IMR-90 (cell line): Measurements from ENCODE around the gene TGFBI. TPM values are rescaled to one million over a fixed set of nuclear protein-coding genes. Genes with fewer than 3 reads are reported as not detected.

Experiments
- ATAC-seq: fragments of 200-7000 bp; cut with Tn5 transposase; 2 replicates; pipeline ENCODE4 v1.9.1; 2020; ENCODE audit warnings: low read depth, mild to moderate bottlenecking, moderate library complexity
- BruUV-seq: library from RNA; stranded (reverse); fragments of 400-500 nt; replicated peaks from 2 replicates; lab custom pipeline; 2021; lab: Mats Ljungman, UMichigan
- CTCF ChIA-PET: fragments of 300-600 bp; formaldehyde crosslinking; extraction: SDS; loops from one replicate; lab custom pipeline; 2021; ENCODE audit warnings: antibody characterized with exemption; lab: Yijun Ruan, JAX
- POLR2A ChIA-PET: fragments of 300-600 bp; sonication (Branson Sonifier 250); formaldehyde crosslinking; loops from one replicate; lab custom pipeline; 2022; ENCODE audit warnings: antibody characterized with exemption; ENCODE audit not compliant: unreplicated experiment; lab: Charles Lee
- DNase-seq: peaks from one replicate; pipeline ENCODE4 v3.0.0; 2013
- H2AFZ ChIP-seq: replicated peaks from 2 replicates; pipeline ENCODE3; 2013; ENCODE audit warnings: low read length, mild to moderate bottlenecking; ENCODE audit not compliant: poor library complexity
- H2AK5ac ChIP-seq: 2 replicates; pipeline ENCODE4 v1.6.1; 2013; ENCODE audit warnings: low read depth, low read length, inconsistent platforms
- H2AK9ac ChIP-seq: replicated peaks from 2 replicates; pipeline ENCODE3; 2013; ENCODE audit warnings: mild to moderate bottlenecking, low read depth, low read length, moderate library complexity; ENCODE audit not compliant: poor library complexity
- H2BK120ac ChIP-seq: 2 replicates; pipeline ENCODE4 v1.6.1; 2013; ENCODE audit warnings: low read depth, low read length, inconsistent platforms
- H2BK15ac ChIP-seq: 3 replicates; pipeline ENCODE4 v1.6.1; 2013; ENCODE audit warnings: low read depth, low read length, inconsistent platforms
- H2BK20ac ChIP-seq: 2 replicates; pipeline ENCODE4 v1.6.1; 2013; ENCODE audit warnings: low read depth, mild to moderate bottlenecking, inconsistent platforms, low read length, moderate library complexity
- H2BK5ac ChIP-seq: 2 replicates; pipeline ENCODE4 v1.6.1; 2013; ENCODE audit warnings: mild to moderate bottlenecking, low read depth, low read length, inconsistent platforms; ENCODE audit not compliant: poor library complexity, severe bottlenecking
- H3K14ac ChIP-seq: replicated peaks from 2 replicates; pipeline ENCODE4 v1.6.1; 2013; ENCODE audit warnings: low read depth, low read length, inconsistent platforms
- H3K18ac ChIP-seq: 2 replicates; pipeline ENCODE4 v1.6.1; 2013; ENCODE audit warnings: low read depth, low read length, control low read depth
- H3K23ac ChIP-seq: 2 replicates; pipeline ENCODE4 v1.6.1; 2013; ENCODE audit warnings: low read depth, low read length, inconsistent platforms
- H3K27ac ChIP-seq: 2 replicates; pipeline ENCODE4 v1.5.1; 2013; ENCODE audit warnings: mild to moderate bottlenecking, control low read depth, low read length; ENCODE audit not compliant: insufficient read depth
- H3K27me3 ChIP-seq: 2 replicates; pipeline ENCODE4 v1.6.1; 2013; ENCODE audit warnings: low read length; ENCODE audit not compliant: control insufficient read depth, insufficient read depth
- H3K36me3 ChIP-seq: 2 replicates; pipeline ENCODE4 v1.6.1; 2013; ENCODE audit warnings: low read length, mixed read lengths; ENCODE audit not compliant: control insufficient read depth, insufficient read depth
- H3K4ac ChIP-seq: 2 replicates; pipeline ENCODE4 v1.6.1; 2013; ENCODE audit warnings: low read depth, low read length, inconsistent platforms
- H3K4me1 ChIP-seq: 2 replicates; pipeline ENCODE4 v1.6.1; 2013; ENCODE audit warnings: low read length, mixed read lengths; ENCODE audit not compliant: control insufficient read depth, insufficient read depth
- H3K4me2 ChIP-seq: 2 replicates; pipeline ENCODE4 v1.6.1; 2013; ENCODE audit warnings: low read depth, mild to moderate bottlenecking, control low read depth, low read length, moderate library complexity
- H3K4me3 ChIP-seq: 2 replicates; pipeline ENCODE4 v1.5.1; 2013; ENCODE audit warnings: low read depth, mild to moderate bottlenecking, control low read depth, low read length, moderate library complexity; ENCODE audit not compliant: insufficient read depth
- H3K56ac ChIP-seq: 2 replicates; pipeline ENCODE4 v1.6.1; 2013; ENCODE audit warnings: low read length, inconsistent platforms; ENCODE audit not compliant: insufficient read depth; ENCODE audit errors: extremely low read depth
- H3K79me1 ChIP-seq, 2 experiments: 2 replicates each; pipeline ENCODE4 v1.6.1; 2013; ENCODE audit warnings: low read length in 2 of 2, inconsistent platforms in 1 of 2, low read depth in 1 of 2
- H3K9ac ChIP-seq: 2 replicates; pipeline ENCODE4 v1.6.1; 2013; ENCODE audit warnings: low read depth, low read length, control low read depth
- H3K9me1 ChIP-seq: 2 replicates; pipeline ENCODE4 v1.6.1; 2013; ENCODE audit warnings: low read length, inconsistent platforms; ENCODE audit not compliant: insufficient read depth
- H3K9me3 ChIP-seq: 2 replicates; pipeline ENCODE4 v1.6.1; 2013; ENCODE audit warnings: low read length; ENCODE audit not compliant: control insufficient read depth, insufficient read depth
- H4K20me1 ChIP-seq: 2 replicates; pipeline ENCODE4 v1.6.1; 2013; ENCODE audit warnings: low read length, inconsistent platforms; ENCODE audit not compliant: insufficient read depth
- H4K5ac ChIP-seq: 2 replicates; pipeline ENCODE4 v1.6.1; 2013; ENCODE audit warnings: mild to moderate bottlenecking, low read depth, low read length, control low read depth
- H4K8ac ChIP-seq, 2 experiments: 2 replicates each; pipeline ENCODE4 v1.6.1; 2013; ENCODE audit warnings: low read depth in 2 of 2, low read length in 2 of 2, control low read depth in 1 of 2, inconsistent platforms in 1 of 2
- H4K91ac ChIP-seq: 2 replicates; pipeline ENCODE4 v1.6.1; 2013; ENCODE audit warnings: low read depth, low read length, inconsistent platforms; ENCODE audit not compliant: insufficient read depth
- BHLHE40 ChIP-seq: fragments of 150-350 bp; IDR thresholded peaks from 2 replicates; pipeline ENCODE4 v1.6.1; 2016; ENCODE audit warnings: mild to moderate bottlenecking, low read depth, low read length
- CEBPB ChIP-seq: IDR thresholded peaks from 2 replicates; pipeline ENCODE4 v1.6.1; 2012; ENCODE audit warnings: low read depth, low read length, improper control_type of control experiment
- FOS ChIP-seq: fragments of 150-350 bp; IDR thresholded peaks from 2 replicates; pipeline ENCODE4 v1.6.1; 2016; ENCODE audit warnings: low read depth, low read length
- MAFK ChIP-seq: IDR thresholded peaks from 2 replicates; pipeline ENCODE4 v1.6.1; 2012; ENCODE audit warnings: low read depth, low read length, improper control_type of control experiment
- MAZ ChIP-seq: IDR thresholded peaks from 2 replicates; pipeline ENCODE4 v1.6.1; 2012; ENCODE audit warnings: low read depth, mild to moderate bottlenecking, low read length, improper control_type of control experiment, moderate library complexity, borderline replicate concordance
- NFE2L2 ChIP-seq: fragments of 150-350 bp; IDR thresholded peaks from 2 replicates; pipeline ENCODE4 v1.6.1; 2016; ENCODE audit warnings: low read depth, mild to moderate bottlenecking, low read length
- POLR2A ChIP-seq: IDR thresholded peaks from 2 replicates; pipeline ENCODE4 v1.6.1; 2012; ENCODE audit warnings: mild to moderate bottlenecking, low read depth, low read length
- RCOR1 ChIP-seq: IDR thresholded peaks from 2 replicates; pipeline ENCODE4 v1.6.1; 2012; ENCODE audit warnings: mild to moderate bottlenecking, low read length, improper control_type of control experiment; ENCODE audit not compliant: insufficient replicate concordance
- RFX5 ChIP-seq: IDR thresholded peaks from 2 replicates; pipeline ENCODE4 v1.8.0; 2012; ENCODE audit warnings: low read depth, mild to moderate bottlenecking, low read length, moderate library complexity
- SMC3 ChIP-seq: fragments of 150-350 bp; IDR thresholded peaks from 2 replicates; pipeline ENCODE4 v1.6.1; 2016; ENCODE audit warnings: low read depth, mild to moderate bottlenecking, antibody characterized with exemption, low read length, moderate library complexity
- WGBS, 2 experiments: methylation state at CpG; one replicate each; pipeline versions ENCODE4 v1.1.5 to v1.1.7; 2013; ENCODE audit warnings: missing lambda C conversion rate in 2 of 2; ENCODE audit not compliant: insufficient read length in 1 of 2; ENCODE audit errors: extremely low coverage in 2 of 2; 5-methylcytosine and 5-hydroxymethylcytosine counted together
- dilution Hi-C: fragments of 300-500 bp; cut with HindIII; formaldehyde crosslinking; loops from one replicate; pipeline ENCODE4 v1.14.3; 2018; ENCODE audit warnings: low sequenced_read_pairs; ENCODE audit not compliant: unreplicated experiment
- in situ Hi-C: fragments of 300-500 bp; cut with MboI; formaldehyde crosslinking; loops from 3 replicates; pipeline ENCODE4 v1.14.3; 2019; ENCODE audit warnings: low sequenced_read_pairs, inconsistent platforms, mixed read lengths
- intact Hi-C: fragments of 100-400 bp; cut with micrococcal nuclease; formaldehyde crosslinking; loops from 2 replicates; pipeline ENCODE4 v1.10.0; 2022
- polyA plus RNA-seq, 3 experiments: library from polyadenylated mRNA; depleted of rRNA; stranded (reverse); fragments of >200 nt; gene quantifications; 2 replicates each; pipeline ENCODE4 v1.2.3, GENCODE V29; 2012; ENCODE audit warnings: low replicate concordance in 1 of 3
- total RNA-seq: library from RNA; depleted of rRNA; stranded (reverse); fragments of >200 nt; gene quantifications from 2 replicates; pipeline ENCODE4 v1.2.3, GENCODE V29; 2012
- TF ChIP-seq, protein P1 (sequence below): conservative IDR thresholded peaks from 2 replicates; pipeline ENCODE4 v1.5.1; 2012; ENCODE audit warnings: mild to moderate bottlenecking, low read depth, low read length, improper control_type of control experiment
- TF ChIP-seq, protein P2 (sequence below): fragments of 150-350 bp; IDR thresholded peaks from 2 replicates; pipeline ENCODE4 v1.6.1; 2017; ENCODE audit warnings: mild to moderate bottlenecking, antibody characterized with exemption, low read length, low read depth
- TF ChIP-seq, protein P3 (sequence below): fragments of 150-350 bp; IDR thresholded peaks from 2 replicates; pipeline ENCODE4 v1.6.1; 2016; ENCODE audit warnings: low read depth, mild to moderate bottlenecking, low read length, moderate library complexity, borderline replicate concordance

TGFBI gene
- total and polyA plus RNA-seq, 2 of the 4 experiments (the other 2 are of a cell fraction): 618 to 1,551 TPM

DNA sequence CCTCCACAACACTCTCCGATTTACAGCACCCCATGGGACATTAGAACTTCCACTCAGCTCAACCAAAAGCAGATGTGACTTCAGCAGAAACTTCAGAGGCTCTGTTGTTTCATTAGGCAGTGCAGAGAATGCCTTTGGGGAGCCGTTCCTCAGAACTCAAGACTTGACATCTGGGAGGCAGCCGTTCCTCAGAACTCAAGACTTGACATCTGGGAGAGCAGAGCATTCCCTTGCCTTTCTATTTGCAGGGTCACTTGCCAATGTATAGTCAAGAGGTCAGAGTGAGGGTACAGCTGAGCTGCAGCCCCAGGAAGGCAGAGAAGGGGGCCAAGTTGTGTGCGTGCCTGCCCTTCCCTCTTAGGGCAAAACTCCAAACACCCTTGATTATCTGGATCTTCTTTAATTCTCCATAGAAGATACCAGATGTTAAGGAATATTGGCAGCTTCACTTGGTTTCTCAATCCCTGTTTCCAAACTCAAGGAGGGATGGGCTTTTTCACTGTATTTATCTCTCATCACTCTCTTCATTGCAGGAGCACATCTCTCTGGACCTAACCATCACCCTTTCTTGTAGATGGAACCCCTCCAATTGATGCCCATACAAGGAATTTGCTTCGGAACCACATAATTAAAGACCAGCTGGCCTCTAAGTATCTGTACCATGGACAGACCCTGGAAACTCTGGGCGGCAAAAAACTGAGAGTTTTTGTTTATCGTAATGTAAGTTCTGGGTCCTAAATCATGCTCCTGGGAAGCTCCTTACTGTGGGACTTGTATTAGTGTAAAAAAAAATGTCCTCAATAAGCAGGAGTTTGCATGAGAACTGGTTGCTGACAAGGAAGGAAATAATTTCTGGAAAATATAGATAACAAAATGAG lies 25.6 kb downstream of the TGFBI start:
- dilution Hi-C loops: no loop called here
- peak overlapping the region; percentile 83 for H4K91ac ChIP-seq
- peak overlapping the region; percentile 17 for H2AFZ ChIP-seq
- H3K79me1 ChIP-seq: peaks cover 12 to 41% of the 10 kb centered on the region in 2 experiments; a peak in 3 of 4 replicates
- peak overlapping the region; percentile 39 for H3K23ac ChIP-seq
- H2BK5ac ChIP-seq: peak overlapping the region; percentile 92
- DNase-seq: peak; percentile 49
- H3K14ac ChIP-seq: peak overlapping the region; percentile 68
- no peaks in the 10 kb centered on the region for H3K27me3 ChIP-seq
- H2AK9ac ChIP-seq: peak overlapping the region; percentile 74
- H3K4me2 ChIP-seq: 0 out of 2 replicates have a peak overlapping the region, but pooled peaks have one; percentile 3
- POLR2A ChIA-PET: no interaction called here
- no peak for ATAC-seq
- H3K18ac ChIP-seq: peak overlapping the region; percentile 89
- no TSS peak for BruUV-seq
- H4K8ac ChIP-seq: peak overlapping the region; percentile 81 to 92
- peak overlapping the region; percentile 40; the same call in 2 of the 3 replicates for H2BK15ac ChIP-seq
- peak overlapping the region; percentile 83 for H2BK120ac ChIP-seq
- peak overlapping the region; percentile 21 for H3K9ac ChIP-seq
- peak overlapping the region; percentile 89 for H3K27ac ChIP-seq
- peaks cover 73% of the 10 kb centered on the region for H3K36me3 ChIP-seq
- peak overlapping the region; percentile 62 for H4K5ac ChIP-seq
- peak overlapping the region; percentile 90 for H2AK5ac ChIP-seq
- peak overlapping the region; percentile 89 for H3K4ac ChIP-seq
- H3K4me3 ChIP-seq: no peak overlapping the region
- peak overlapping the region; percentile 82 for H2BK20ac ChIP-seq
- H3K9me3 ChIP-seq: no peaks in the 10 kb centered on the region
- in situ Hi-C loops: no loop called here
- peak overlapping the region; percentile 60 for H3K56ac ChIP-seq
- TF ChIP-seq CEBPB: no peak
- no peak for TF ChIP-seq RFX5
- TF ChIP-seq, protein P1, sequence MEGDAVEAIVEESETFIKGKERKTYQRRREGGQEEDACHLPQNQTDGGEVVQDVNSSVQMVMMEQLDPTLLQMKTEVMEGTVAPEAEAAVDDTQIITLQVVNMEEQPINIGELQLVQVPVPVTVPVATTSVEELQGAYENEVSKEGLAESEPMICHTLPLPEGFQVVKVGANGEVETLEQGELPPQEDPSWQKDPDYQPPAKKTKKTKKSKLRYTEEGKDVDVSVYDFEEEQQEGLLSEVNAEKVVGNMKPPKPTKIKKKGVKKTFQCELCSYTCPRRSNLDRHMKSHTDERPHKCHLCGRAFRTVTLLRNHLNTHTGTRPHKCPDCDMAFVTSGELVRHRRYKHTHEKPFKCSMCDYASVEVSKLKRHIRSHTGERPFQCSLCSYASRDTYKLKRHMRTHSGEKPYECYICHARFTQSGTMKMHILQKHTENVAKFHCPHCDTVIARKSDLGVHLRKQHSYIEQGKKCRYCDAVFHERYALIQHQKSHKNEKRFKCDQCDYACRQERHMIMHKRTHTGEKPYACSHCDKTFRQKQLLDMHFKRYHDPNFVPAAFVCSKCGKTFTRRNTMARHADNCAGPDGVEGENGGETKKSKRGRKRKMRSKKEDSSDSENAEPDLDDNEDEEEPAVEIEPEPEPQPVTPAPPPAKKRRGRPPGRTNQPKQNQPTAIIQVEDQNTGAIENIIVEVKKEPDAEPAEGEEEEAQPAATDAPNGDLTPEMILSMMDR: no peak
- TF ChIP-seq MAZ: no peak
- TF ChIP-seq, protein P2, sequence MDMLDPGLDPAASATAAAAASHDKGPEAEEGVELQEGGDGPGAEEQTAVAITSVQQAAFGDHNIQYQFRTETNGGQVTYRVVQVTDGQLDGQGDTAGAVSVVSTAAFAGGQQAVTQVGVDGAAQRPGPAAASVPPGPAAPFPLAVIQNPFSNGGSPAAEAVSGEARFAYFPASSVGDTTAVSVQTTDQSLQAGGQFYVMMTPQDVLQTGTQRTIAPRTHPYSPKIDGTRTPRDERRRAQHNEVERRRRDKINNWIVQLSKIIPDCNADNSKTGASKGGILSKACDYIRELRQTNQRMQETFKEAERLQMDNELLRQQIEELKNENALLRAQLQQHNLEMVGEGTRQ: no peak
- TF ChIP-seq POLR2A: no peak
- TF ChIP-seq MAFK: no peak
- no peak for TF ChIP-seq NFE2L2
- TF ChIP-seq BHLHE40: no peak
- no peak for TF ChIP-seq FOS
- no peak for TF ChIP-seq SMC3
- TF ChIP-seq, protein P3, sequence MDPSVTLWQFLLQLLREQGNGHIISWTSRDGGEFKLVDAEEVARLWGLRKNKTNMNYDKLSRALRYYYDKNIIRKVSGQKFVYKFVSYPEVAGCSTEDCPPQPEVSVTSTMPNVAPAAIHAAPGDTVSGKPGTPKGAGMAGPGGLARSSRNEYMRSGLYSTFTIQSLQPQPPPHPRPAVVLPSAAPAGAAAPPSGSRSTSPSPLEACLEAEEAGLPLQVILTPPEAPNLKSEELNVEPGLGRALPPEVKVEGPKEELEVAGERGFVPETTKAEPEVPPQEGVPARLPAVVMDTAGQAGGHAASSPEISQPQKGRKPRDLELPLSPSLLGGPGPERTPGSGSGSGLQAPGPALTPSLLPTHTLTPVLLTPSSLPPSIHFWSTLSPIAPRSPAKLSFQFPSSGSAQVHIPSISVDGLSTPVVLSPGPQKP: no peak
- no peak for TF ChIP-seq RCOR1
- H3K9me1 ChIP-seq: peaks cover 48% of the 10 kb centered on the region
- intact Hi-C loops: no loop called here
- peaks cover 54% of the 10 kb centered on the region for H3K4me1 ChIP-seq
- CTCF ChIA-PET: no interaction called here
- peaks cover 14% of the 10 kb centered on the region for H4K20me1 ChIP-seq
- no CpG with 5 or more reads among the region's 7 CpGs for WGBS, 2 experiments
